ENCODE data around the gene FNDC10.
A peak's percentile ranks its signal among the peaks of the same experiment; 100 is the strongest.
"Not testable (repeated sequence)": the region's sequence is repeated elsewhere in the genome, so short reads cannot be mapped to it uniquely, and the experiment has no call there.

FNDC10 gene

DNA sequence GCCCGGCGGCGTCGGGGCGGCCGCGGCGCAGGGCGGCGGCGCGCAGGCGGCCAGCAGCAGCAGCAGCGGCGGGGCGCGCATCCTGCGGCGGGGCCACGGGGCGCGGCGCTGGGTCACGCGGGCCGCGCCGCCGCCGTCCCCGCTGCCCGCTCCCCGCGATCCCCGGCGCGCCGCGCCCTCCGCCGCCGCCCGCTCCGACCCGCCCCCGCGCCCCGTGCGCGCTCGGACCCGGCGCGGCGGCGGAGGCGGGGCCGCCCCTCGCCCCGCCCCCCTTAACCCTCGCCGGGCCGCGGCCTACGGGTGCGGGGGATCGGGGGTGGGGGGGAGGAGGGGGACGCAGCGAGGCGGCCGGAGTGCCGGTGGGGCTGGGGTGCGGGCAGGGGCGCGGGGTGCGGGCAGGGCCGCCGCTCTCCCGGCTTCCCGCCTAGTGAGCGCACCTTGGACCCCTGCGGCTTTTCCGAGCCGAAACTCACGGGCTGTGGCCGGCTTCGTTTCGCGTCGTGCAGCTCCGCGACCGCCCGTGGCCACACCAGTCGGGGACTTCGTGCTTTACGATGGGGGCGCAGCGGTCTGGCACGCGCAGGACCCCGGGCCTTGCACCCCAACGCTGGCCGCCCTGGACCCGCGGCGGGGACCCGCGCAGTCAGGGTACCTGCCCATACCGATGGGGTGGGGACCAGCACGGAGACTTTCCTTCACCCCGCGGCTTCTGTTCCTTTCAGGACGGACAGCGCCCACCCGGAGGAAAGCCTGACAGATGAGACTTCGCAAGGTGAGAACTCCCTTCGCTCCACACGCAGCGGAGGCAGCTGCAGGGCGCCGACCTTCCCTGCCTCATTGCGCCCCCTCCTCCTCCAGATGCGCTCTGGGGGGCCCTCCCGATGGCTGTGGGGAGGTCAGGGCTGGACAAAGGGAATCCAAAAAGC, at the start of gene FNDC10:
TSS of gene FNDC10 (minus strand) at position 201 of the 926 bp plus-strand sequence. CDS start at position 81, 120 bp downstream.
- TF ChIP-seq, protein P1, sequence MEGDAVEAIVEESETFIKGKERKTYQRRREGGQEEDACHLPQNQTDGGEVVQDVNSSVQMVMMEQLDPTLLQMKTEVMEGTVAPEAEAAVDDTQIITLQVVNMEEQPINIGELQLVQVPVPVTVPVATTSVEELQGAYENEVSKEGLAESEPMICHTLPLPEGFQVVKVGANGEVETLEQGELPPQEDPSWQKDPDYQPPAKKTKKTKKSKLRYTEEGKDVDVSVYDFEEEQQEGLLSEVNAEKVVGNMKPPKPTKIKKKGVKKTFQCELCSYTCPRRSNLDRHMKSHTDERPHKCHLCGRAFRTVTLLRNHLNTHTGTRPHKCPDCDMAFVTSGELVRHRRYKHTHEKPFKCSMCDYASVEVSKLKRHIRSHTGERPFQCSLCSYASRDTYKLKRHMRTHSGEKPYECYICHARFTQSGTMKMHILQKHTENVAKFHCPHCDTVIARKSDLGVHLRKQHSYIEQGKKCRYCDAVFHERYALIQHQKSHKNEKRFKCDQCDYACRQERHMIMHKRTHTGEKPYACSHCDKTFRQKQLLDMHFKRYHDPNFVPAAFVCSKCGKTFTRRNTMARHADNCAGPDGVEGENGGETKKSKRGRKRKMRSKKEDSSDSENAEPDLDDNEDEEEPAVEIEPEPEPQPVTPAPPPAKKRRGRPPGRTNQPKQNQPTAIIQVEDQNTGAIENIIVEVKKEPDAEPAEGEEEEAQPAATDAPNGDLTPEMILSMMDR (IDR thresholded peaks at IDR 0.05), result no peak
- peak within 1 kb of the TSS; percentile 74 for H3K4me3 ChIP-seq
- no peak within 1 kb of the TSS for H3K27ac ChIP-seq
- no peak for DNase-seq (ENCODE audit: low spot score)

DNA sequence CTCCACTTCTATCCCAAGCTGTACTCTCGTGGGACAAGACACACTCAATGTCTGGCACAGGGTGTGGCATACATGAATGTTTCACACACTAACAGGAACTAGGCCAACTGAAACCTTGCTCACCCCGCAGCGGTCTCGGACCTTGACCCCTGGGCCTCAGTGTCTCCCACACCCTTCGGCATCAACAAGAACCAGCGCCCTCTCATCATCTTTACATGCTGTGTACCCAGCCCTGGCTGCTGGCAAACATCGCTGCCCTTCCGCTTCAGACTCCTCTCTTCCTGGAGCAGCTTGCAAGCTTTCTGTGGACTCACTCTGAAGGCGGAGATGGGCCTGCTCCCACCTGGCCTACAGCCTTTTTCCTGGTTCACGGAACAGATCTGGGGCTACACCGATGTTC, 48.3 kb upstream of the FNDC10 start:
- H3K27ac ChIP-seq; H3K4me3 ChIP-seq; DNase-seq (ENCODE audit: low spot score): not testable (repeated sequence)

DNA sequence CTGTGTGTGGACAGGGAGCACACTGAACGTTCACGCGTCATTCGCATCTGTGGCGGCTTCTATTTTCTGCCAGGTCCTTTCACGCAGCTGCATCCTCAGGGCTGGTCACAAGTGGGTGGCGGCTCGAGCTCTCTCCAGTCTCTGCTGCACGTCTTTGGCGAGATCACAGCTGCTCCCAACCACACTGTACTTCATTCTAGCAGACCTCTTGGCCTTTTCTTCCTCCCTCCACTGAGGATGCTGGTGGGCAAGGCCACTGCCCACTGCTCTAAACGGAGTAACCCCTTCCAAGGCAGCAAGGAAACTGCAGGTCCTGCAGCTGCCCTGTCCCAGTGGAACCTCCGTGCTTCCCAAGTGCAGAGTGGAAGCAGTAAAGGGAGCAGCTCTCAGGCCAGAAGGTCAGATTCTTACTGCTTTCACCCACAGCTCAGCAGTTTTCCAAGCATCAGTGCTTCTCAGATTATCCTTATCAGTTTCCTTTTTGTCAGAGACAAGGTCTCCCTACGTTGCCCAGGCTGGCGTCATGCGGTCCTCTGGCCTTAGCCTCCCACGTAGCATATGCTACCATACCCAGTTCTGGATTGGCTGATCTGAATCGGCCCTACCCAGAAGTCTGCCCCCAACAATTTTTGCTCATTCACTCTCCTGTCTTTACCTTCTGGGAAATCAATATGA, 47.8 kb upstream of the FNDC10 start:
- H3K27ac ChIP-seq; DNase-seq (ENCODE audit: low spot score); H3K4me3 ChIP-seq: not testable (repeated sequence)

DNA sequence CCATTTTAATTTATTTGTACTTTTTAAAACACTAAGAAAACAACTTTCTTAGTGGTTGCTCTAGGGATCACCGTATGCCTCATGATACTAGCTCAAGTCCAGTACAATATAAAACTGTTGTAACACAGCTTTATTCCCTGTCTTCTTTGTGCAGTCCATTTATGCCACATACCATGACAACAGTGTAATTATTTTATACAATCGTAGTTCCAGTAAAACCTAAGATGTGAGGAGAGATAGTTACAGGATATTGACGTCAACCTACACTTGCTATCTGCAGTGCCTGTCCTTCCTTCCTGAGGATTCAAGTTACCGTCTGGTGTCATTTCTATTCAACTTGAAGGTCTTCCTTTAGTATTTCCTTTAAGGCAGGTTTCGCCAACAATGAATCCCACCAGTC, 46.4 kb upstream of the FNDC10 start:
- not testable (repeated sequence) for H3K27ac ChIP-seq; H3K4me3 ChIP-seq; DNase-seq (ENCODE audit: low spot score)

DNA sequence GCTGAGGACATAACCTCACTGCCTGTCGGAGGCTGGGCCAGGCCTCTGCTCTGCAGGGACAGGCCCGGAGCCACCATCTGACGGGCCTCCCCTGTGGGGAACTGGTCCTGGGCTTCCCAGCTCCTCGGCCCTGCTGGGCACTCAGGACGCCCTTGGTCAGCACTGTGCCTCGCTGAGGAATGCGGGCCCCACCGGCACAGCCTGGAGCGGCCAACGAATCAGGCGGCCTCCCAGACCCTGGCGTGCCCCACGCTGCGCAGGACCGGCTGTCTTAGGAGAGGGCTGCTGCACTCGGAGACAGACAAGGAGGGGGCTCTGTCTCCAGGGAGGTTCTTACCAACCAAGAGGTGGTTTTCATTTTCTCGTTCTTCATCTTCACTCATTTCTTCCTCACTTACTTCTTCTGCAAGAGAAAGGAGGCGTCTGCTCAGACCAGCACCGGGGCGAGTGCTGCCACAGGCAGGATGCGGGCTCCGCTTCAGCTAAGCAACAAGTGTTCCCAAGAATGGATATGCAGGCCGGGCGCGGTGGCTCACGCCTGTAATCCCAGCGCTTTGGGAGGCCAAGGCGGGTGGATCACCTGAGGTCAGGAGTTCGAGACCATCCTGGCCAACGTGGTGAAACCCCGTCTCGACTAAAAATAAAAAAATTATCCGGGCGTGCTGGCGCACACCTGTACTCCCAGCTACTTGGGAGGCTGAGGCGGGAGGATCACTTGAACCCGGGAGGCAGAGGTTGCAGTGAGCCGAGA, 41.0 kb upstream of the FNDC10 start:
- not testable (repeated sequence) for H3K27ac ChIP-seq; H3K4me3 ChIP-seq; DNase-seq (ENCODE audit: low spot score)

DNA sequence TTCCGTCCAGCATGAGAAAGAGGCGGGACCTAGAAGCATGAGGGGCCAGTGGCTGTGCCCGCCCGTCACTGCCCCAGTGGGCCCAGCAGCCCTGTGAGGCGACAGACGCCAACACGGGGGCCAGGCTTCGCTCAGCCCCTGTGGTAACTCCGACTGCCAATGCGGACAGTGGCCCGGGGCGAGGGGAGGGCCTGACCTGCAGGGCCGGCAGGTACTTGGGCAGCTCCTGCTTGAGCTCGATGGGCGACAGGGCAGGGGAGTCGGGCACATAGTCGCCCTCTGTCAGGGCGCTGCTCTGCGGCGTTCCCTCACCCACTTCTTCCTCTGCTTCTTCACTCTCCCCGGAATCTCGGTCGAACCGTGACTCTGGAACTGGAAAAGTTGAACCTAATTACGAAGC, 40.1 kb upstream of the FNDC10 start:
- H3K27ac ChIP-seq; H3K4me3 ChIP-seq; DNase-seq (ENCODE audit: low spot score): not testable (repeated sequence)

DNA sequence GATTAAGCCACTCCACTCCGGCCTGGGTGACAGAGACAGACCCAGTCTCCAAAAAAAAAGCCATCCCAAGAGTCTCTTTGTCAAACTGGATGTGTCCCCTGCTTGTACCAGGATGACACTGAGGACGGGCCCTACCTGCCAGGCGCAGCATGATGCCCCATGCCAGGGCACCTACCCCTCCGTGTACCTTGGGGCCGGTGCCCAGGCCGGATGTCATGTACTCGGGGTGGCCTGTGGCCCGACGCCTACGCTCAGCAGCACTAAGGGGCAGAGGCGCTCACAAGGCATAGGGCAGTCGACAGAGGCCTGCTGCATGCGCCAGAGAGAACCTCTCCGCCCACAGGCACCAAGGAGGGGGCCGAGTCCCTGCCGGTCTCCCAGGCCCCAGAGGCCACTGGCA, 39.4 kb upstream of the FNDC10 start:
- not testable (repeated sequence) for DNase-seq (ENCODE audit: low spot score); H3K27ac ChIP-seq; H3K4me3 ChIP-seq

DNA sequence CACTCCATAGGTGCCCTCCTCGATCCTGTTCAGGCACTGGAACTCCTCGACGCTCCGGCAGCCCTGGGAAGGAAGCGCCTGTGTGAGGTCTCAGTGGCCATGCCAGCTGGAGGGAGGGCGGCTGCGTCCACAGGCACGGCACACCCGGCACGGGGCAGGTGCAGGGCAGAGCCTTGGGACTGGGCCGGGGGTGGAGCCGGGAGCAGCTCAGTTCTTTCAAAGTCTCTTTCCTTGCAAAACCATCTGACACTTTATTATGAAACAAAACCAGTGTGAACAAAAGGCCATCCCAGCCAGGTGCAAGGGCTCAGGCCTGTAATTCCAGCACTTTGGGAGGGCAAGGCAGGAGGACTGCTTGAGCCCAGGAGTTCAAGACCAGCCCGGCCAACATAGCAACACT, 38.6 kb upstream of the FNDC10 start:
- not testable (repeated sequence) for H3K27ac ChIP-seq; DNase-seq (ENCODE audit: low spot score); H3K4me3 ChIP-seq

DNA sequence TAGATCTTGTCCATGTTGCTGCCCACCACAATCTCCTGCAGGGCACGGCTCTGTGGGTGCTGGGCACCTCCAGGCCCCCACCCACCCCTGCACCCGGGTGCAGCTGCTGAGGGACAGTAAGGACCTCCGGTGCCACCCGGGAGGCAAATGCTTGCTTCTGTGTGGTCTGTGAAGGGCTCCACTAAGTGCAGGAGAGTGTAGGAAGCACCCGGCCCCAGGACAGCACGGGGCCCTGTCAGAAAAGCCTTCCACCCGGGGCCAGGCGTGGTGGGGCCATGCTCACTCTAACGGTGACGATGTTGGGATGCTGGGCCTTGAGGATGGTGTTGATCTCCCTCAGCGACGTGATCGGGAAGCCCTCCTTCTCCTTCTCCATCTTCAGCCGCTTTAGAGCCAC, 37.5 kb upstream of the FNDC10 start:
- not testable (repeated sequence) for H3K4me3 ChIP-seq; DNase-seq (ENCODE audit: low spot score); H3K27ac ChIP-seq

DNA sequence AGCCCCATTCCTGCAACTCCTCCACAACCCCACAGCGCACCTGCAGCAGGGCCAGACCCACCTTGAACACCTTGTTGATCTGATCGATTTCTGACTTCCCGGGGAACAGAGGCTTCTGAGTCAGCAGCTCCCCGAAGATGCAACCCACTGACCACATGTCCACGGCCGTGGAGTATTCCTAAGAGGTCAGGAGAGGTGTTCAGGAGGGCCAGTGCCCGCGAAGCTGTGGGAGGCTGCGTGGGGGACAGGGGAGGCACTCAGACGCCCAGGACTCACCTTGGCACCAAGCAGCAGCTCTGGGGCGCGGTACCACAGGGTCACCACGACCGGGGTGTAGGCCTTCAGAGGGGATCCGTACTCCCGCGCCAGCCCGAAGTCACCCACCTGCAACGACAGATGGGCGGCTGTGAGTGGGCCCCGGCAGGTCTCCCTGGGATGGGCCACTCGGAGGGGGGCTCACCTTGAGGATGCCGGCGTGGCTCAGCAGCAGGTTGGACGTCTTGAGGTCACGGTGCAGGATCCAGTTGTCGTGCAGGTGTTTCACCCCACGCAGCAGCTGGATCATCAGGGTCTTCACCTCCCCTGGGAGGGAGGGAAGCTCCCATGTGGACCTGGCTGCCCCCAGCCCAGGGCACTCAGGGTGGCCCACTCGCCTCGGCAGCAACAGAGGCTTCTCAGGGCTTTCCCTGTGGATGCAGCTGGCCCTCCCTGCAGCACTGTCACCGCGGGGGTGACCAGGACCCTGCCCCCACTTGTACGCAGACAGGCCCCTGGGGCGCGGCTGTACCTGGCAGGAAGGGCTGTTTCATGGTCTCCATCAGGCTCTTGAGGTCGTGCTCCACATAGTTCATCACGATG, 36.9 kb upstream of the FNDC10 start:
- H3K27ac ChIP-seq, H3K4me3 ChIP-seq: not testable (repeated sequence)
- DNase-seq (ENCODE audit: low spot score), result peak; percentile 72

DNA sequence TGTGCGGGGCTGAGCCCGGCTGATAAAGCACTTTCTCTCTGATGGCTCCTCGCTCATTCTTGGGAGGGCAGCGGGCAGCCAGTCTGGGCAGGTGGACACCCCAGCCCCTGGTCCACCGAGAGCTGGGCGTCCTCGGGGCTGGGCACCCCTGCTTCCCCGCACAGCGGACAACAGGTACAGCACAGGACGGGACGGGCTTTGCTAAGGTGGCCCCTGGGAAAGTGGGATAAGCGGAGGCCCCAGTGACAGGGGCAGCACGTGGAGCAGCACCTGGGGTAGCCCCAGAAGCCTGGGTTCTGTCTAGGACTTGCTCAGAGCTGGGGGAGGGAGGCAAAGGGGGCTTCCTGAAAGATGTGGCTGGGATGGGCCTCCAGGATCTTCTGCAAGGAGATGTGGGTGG, 34.7 kb upstream of the FNDC10 start:
- DNase-seq (ENCODE audit: low spot score); H3K27ac ChIP-seq; H3K4me3 ChIP-seq: not testable (repeated sequence)

DNA sequence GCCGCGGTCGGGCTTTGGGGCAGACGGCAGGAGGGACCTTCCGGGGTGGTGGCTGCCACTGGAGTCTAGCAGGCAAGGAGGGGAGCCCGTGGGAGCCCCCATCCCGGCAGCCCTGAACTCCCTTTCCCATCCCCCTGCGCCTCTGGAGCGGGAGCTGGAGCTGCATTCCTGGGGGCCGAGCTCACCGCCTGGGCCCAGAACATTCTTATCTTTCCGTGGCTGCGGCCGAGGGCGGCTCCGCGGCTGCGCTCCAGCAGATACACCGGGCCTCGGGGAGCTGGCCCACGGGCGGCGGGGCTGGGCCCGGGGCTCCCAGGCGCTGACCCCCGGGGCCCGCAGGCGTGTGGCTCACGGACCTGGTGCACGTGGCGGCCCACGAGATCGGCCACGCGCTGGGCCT, 33.5 kb upstream of the FNDC10 start:
- not testable (repeated sequence) for DNase-seq (ENCODE audit: low spot score); H3K27ac ChIP-seq; H3K4me3 ChIP-seq
